T-helper 2 cell treated with Interferon-gamma antibody and Interleukin-4, amounts not matched to agents 100 ng/mL and 5 ng/mL, for 36 hours (primary cell): ENCODE measurements around the gene SYP. TPM values are rescaled to one million over a fixed set of nuclear protein-coding genes. Genes with fewer than 3 reads are reported as not detected.
"Not testable (repeated sequence)": the region's sequence is repeated elsewhere in the genome, so short reads cannot be mapped to it uniquely, and the experiment has no call there.

Experiments used
- intact Hi-C: fragments of 100-400 bp; cut with micrococcal nuclease; formaldehyde crosslinking; loops from one replicate; pipeline ENCODE4 v1.15.1; 2023
- total RNA-seq: library from RNA; stranded (reverse); gene quantifications from 2 replicates; pipeline ENCODE4 v1.2.3, GENCODE V29; 2022

The SYP gene
- total RNA-seq, 1 donor from 2014 or later, result 0.95 TPM

DNA sequence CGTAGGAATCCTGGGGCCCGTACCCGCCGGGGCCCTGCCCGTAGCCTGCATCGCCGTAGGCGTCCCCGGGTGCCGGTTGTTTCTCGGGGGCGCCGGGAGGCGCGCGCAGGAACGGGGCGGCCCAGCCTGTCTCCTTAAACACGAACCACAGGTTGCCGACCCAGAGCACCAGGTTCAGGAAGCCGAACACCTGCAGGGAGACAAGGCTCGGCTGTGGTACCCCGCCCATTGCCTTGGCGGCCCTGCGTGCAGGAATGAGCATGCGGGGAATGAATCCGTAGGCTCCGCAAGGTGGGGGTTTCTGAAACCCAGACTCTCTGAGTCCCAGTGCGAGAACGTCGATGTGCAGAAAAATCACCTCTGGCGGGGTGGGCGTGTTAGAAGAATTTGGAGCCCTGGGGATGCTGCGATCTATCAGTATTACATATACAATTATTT lies 8.4 kb downstream of the SYP start:
- intact Hi-C loops, result loop anchor here (1.0 to 10.0 kb wide), 7 partner anchors 9 to 686 kb away; partner anchors contain the start of genes GPKOW, PPP1R3F, SYP and USP27X

DNA sequence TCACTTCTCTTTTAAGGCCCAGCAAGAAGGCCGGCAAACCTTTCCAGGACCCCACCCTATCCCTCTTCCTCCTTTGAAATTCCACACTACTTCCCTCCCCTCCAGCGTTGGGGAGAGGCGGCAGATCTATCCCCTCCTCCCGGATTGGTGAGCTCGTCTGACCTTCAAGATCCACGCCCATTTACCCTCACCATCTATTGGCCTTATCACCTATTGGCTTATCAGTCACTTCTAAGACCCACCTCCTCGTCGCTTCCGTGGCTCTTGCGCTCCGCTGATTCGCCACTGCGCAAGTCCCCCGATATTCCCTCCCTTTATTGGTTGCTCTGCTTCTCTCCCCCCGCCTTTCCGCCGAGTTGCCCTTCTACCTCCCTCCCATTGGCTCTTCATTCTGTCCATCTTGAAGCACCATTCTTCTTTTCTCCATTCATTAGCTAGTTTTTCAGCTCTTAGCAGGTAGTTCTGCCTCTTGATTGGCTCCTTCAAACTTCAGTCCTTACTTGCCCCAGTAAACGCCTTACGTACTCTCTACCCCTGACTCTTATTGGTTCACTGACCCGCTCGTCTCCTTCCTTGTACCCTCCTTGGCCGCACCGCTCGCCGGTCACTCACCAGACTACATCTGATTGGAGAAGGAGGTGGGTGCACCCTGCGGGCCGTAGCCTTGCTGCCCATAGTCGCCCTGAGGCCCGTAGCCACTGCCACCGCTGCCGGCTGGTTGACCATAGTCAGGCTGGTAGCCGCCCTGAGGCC lies 9.0 kb downstream of the SYP start:
- intact Hi-C loops, result loop anchor here (1.0 to 10.0 kb wide), 7 partner anchors 9 to 686 kb away; partner anchors contain the start of genes GPKOW, PPP1R3F, SYP and USP27X

DNA sequence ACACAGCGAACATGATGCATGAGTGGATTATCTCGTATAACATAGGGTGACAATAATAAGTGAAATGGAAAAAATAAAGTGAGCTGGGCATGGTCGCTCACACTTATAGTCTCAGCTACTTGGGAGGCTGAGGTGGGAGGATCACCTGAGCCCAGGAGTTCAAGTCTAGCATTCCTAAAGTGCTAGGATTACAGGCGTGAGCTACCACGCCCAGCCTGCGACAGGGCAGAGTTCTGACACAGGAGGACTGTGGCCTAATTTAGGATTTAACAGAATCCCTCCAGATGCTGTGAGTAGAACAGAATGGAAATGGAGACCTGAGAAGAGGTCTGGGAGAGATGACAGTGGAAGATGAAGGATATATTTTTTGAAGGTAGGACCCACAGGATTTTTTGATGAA lies 10.4 kb downstream of the SYP start:
- intact Hi-C loops, result loop anchor here (2.0 to 10.0 kb wide), 4 partner anchors 23 to 688 kb away; partner anchors contain the start of gene USP27X

DNA sequence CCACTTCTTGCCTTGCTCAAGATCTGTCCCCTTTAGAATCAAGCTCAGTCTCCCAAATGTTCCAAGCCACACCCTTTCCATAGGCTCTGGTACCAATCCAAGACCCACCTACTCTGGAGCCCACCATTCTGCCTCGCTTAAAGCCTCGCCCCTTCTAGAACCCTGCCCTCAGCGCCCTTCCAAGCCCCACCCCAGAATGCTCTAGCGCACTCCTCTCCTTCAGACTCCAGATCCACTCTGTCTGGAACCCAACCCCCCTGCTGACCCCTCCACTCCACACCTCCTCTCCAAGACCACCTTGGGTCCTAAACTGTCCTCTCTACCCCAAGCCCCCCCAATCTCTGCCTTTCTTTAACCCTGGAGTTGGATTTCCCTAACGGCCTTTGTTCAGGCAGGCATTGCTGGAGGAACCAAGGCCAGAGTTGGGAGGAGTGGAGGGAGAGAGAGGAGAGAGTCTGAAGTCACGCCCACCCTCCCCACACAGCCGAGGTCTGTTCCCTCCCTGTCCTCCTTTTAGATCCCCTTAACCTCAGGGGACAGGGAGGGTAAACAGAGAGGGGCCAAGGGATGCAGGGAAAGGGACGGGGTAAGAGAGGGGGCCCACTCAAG lies 11.4 kb downstream of the SYP start:
- intact Hi-C loops, result no loop called here

DNA sequence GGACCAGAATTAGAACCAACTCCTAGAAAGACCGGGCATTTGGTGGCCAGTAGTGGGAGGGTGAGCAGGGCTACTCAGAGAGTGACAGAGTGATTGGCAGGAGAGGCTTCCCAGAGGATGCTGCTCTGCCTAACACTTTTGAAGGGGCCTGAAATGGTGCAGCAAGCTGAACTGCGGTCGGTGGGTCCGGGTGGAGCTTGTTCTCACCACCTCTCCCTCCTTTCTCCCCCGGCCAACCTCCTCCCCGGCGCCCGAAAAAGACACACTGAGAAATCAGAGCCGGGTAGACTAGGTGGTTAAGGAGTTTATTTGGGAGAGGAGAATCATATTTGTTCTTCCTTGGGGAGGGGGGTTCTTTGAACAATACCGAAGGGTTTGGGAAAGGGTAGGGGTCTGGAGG lies 12.5 kb downstream of the SYP start:
- intact Hi-C loops, result no loop called here

DNA sequence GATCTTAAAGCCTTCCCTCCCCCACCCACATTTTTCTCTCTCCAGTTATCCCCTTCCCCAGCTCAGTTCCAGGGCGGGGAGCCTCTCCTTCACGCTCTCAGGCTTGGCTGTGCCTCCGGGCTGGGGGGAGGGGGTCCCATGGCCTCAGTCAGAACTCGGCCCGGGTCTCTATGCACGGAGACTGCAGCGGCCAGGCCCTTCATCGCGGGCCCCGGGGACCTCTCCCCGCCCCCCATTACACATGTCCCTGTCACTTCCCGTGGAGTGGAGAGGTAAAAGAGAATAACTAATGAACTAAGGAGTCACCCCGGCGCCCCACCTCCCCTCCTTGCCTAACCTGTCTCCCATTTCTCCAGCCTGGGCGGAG lies 13.0 kb downstream of the SYP start:
- intact Hi-C loops, result no loop called here

DNA sequence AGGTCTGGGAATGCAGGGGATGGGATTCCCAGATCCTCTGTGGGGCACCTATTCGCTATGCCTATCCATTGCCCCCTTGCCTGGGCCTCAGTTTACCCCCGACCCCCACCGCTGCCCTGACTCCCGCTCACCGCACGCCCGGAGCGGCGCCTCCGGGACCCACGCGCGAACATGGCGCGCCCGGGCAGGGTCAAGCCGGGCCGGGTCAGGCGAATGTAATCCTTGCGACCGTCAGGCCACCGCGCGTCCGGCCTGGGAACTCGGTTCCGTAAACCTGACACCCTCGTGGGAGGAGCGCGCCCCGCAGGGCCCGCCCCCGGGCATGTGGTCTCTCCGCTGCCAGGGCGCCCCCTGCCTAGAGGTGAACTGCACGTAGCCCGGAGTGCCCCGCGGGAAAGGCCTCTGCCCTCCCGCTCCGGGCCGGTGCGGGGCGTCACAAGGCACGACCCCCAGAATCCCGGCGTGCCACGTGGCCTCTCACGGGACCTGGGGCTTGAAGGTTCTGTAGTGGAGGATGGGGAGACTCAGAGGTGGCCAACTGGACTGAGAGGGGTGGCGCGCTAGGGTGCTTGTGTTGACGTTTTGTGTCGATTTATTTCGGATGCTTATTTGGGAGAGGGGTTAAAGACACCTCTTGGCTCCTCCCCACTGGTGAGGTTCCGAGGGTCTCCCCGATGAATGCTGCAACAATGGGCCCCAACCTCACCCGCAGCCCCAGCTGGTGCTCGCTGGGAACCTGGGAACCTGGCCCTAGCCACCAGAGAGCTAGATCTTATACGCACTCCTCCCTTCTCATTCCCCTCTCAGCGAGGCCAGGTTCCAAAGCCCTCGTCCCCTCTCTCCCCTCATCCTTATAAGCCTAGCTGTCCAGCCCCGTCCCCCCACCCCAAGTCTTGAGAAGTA lies 13.6 kb downstream of the SYP start, which contains the start of gene PRICKLE3:
PRICKLE3 (minus strand) TSS at position 249 of the 903 bp plus-strand sequence; CDS start at position 173, 76 bp downstream.
- intact Hi-C loops, result no loop called here

DNA sequence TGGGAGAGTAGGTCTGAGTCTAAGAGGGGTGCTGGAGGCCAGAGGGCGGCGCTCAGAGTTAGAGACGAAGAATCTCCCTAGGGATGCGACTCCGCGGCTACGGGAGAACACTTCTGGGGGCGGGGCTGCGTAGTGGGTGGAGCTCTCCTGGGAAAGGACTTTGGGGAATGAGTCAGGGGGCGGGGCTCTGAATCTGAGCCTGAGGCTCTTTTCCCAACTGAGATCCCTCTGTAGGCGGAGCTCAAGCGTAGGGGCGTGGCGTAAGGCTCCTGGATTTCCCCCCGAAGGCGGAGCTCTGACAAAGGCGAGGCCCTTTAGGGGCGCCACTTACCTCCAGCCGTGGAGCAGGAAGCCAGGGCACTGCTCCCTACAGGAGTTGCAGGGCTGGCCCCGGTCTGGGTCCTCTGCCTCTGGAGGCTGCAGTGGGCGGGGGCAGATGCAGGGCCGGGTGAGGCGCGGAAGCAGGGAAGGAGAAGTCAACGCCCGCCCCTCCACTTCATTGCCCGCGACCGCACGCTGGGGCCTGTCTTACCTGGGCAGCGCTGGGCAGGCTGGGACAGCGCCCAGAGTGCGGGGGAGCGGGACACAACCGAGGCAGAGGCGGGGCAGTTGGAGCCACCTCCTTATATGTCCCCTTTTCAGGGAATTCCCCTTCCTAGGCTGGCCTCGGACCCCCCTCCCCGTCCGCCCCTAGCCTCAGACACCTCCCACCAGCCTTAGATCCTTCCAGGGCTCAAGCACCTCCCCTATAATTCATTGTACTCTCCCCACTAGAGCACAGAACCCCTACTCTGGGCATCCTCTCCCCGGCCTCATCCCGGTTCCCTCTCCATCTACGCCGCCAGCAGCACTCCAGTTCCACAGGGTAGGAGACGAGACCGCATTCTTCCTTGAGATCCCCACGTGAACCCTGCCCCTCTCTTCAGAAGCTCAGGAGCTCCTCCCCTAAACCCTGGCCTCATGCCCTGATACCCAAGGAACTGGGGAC lies 15.4 kb downstream of the SYP start:
- intact Hi-C loops, result loop anchor here (1.0 kb wide), 1 partner anchor 12 kb away; no protein-coding TSS in a partner anchor

DNA sequence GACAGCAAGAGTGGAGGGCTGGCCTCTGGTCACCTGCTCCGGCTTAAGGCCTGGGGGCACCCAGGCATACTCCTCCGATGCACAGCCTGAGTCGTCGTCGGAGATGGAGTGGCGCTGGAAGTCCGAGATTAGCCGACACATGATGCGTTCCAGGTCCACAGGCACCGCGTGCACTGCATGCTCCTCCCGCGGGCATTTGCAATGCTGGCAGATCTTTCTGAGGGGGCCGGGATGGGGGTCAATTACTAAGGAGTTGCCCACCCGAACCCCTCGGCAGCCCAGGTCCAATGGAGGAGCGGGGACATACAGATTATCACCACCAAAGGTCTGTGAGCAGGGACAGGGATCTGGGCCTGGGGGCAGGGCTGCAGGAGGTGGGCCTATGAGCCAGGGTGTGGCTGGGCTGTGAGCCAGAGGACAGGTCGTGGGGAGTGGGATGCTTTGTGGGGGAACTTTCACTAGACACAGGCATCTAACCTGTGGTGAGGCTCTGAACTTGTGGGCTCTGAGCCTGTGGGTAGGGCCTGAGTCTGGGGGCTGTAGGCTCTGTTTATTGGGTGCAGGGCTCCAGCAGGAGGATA lies 16.2 kb downstream of the SYP start:
- intact Hi-C loops, result no loop called here

DNA sequence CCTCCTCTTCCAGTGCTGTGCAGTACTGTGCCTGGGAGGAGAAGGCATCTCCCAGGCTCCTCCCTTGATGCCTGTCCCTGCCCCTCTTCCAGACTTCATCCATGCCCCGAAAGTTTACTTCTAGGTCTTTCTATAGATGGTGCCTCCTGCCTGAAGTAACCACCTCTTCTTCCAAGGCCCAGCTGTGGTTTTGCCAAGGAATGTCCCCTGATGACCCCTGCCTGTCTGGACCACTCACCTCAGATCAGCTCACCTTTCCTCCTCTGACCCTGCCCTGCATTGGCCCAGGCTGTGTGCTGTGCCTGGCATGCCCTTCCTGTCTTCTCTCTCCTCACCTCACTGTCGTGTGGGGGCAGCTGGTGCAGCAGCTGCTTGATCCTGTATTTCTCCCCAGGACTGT lies 20.6 kb downstream of the SYP start:
- intact Hi-C loops, result no loop called here

DNA sequence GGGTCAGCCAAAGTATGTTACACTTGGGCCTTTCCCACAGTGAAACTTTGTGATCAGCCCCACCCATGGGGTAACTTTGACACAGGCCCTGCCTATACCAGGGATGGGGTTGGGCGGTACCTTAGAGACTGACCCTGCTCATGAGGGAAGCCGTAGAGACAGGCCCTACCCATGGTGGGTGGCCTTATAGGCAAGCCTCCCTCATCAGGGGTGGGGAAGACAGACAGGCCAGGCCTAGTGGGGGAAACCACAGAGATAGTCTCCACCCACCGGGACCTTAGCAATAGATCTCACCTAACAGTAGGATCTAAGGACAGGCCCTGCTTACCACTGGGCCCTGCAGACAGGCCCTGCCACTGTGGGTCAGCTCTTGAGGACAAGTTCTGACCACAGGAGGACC lies 21.5 kb downstream of the SYP start:
- intact Hi-C loops, result no loop called here

DNA sequence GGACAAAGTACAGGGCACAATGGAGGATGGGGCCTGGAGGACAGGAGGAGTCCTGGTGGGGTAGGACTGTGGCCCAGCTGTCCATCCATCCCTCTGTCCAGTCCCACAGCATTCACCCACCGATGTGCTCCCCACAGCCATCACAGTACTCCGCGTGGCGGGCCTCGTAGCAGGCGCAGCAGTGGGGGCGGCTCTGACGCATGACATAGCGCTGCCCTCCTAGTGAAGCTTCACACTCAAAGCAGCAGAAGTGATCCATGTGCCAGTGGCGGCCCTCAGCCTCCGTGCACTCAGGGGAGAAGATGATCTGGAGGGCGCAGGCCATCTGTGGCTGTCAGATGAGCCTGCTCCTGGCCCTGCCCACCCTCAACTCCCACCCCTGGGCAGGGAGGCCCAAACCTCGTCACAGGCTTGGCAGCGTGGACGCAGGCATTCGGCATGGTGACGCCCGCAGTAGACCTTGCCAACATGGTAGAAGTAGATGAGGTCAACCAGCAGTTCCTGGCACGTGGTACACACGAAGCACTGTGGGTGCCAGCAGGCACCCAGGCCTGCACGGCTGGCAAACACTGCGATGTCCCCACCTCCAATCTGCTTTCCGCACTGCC lies 22.0 kb downstream of the SYP start:
- intact Hi-C loops, result no loop called here

DNA sequence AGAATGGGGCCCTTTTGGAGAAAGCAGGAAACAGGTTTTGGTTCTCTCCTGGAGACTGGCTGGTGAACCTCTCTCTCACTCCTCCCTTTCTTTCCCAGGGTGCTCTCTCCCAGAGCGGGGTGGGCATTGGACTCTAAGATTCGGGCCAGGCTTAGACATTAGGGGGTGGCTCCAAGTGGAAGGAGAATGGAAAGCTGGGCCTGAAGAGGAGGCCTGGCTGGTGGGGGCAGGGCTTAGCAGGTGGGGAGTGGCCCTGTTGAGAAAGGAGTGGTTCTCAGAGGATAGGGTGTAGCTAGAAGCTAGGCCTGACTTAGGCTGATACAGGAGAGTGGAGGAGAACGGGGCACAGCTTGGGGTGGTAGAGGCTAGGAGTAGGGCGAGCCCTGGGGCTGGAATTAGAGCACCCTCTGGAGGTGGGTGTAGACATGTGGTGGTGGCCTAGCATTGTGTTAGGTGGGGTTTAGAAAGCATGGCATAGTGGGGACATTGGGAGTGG lies 22.6 kb downstream of the SYP start:
- intact Hi-C loops, result no loop called here

DNA sequence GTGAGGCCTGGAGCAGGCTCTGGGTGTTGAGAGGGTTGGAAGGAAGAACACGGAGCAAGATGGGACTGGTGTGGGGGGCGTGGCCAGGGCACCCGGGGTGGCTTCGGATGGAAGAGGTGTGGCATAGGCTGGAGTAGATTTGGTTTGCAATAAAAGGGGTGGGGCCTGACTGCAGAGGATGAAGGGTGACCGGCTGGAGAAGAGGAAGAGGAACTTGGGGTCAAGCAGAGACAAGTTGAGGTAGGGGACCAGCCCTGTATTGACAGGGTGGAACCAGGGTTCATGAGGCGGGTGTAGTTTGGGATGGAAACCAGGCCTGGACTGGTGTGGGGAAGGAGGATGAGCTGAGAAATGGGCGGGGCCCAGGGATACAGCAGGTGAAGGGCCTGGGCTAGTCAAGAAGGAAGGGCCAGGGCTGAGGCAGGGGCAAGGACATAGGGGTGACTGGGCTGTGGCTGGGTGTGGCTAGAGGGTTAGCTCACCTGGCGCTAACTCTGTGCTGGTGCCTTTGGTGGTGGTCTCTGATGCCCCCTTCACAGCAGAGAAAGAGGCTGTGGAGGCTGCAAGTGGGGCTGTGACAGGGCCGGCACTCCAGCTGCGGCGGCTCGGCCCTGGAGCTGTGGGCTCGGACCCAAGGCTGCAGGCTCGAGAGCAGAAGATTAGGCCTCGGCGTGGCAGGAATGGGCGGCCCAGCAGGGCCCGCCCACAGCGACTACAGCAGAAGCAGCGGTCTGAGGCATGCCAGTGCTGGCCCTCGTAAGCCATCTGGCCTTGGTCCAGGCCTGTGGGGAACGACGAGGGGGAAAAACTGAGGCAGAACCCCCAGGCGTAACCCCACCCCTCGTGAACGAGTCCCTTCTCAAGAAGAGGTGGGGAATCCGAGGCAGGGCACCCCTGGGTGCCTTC lies 23.3 kb downstream of the SYP start:
- intact Hi-C loops, result no loop called here

DNA sequence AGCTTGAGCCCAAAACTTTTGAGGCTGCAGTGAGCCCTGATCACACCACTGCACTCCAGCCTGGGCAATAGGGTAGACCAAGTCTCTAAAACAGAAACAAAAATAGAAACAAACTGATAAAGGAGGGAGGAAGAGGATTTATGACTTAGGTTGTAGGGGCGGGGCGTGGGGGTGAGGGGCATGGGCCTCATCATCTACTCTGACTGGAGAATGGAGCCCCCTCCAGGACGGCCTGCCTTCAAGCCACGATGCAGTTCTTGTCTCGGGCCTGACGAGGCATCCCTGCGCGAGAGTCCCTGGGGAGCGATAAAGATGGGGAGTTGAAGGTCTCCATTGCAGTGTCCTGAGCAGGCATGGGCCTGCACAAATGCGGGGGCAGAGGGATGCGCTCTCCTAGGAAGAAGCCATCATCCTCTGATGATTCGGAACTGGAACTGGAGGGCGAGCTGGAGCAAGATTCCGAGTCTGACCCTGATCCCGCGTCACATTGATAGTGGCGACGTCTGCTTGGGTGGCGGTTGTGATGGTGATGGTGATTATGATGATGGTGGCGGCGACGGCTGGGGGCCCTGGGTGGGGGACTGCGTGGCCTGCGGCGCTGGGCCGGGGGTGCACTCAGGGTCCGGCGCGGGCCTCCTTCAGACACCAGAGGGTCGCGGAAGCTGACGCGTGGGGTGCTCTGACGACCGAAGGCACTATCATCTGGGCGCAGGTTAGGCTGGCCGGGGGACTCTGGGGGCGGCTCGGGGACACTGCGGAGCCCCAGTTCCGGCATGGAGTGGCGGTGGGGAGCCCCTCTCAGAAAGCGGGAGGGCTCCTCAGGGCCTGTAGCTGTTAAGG lies 24.3 kb downstream of the SYP start:
- intact Hi-C loops, result no loop called here

DNA sequence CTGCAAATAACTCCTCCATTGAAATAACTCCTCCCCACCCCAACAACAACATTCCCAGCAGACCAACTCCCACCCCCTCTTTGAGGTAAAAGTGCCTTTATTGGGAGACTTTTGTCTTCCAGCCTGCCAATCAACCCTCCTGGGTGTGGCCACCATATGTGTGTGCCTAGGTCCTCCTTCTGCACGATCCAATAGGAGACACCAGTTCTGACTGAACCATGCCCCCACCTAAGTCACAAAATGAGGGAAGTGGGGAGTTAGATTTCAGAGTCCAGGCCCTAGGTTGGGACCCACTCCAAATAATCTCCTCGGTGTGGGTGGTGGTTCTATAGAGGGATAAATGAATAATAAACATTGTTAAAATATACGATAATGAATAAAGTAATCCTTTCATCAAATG lies 25.3 kb downstream of the SYP start:
- intact Hi-C loops, result no loop called here

DNA sequence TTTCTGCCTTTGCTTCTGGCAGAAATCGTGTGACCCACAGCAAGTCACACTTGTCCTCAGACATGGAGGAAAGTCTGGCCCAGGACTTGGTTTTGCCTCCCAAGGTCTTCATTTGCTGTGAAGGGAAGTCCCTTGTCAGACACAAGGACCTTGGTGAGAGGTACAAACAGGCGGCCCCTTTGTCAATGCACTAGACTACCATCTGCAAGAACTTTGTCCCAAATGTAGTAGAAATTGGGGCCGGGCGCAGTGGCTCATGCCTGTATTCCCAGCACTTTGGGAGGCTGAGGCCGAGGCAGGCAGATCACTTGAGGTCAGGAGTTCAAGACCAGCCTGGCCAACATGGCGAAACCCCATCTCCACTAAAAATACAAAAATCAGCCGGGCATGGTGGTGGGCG lies 26.4 kb downstream of the SYP start:
- intact Hi-C loops, result not testable (repeated sequence)
